ENCODE results near the gene KIN. TPM values are rescaled to one million over a fixed set of nuclear protein-coding genes. Genes with fewer than 3 reads are reported as not detected.

The KIN gene
- 4.6 and 11.0 TPM in 2 replicates for total RNA-seq (2014; rRNA removed; shearing (Covaris generic))

GRCh38 chr10:7787857-7788638 is at the start of gene KIN, which contains the start of gene ATP5F1C:
TSS of gene KIN (minus strand) at chr10:7787993. CDS start at chr10:7787933, 60 bp downstream.
TSS of gene ATP5F1C (plus strand) at chr10:7788177. CDS start at chr10:7788208, 31 bp downstream.

GRCh38 chr10:7818295-7819120 is 30.7 kb upstream of the KIN start, which contains the start of gene TAF3:
TSS of gene TAF3 (plus strand) at chr10:7818505. CDS start at chr10:7818710, 205 bp downstream.

GRCh38 chr10:7703140-7703539 is 84.7 kb downstream of the KIN start, which contains the start of gene ITIH2:
TSS of gene ITIH2 (plus strand) at chr10:7703316. CDS start at chr10:7703435, 119 bp downstream.

Other genes starting within 250 kb of the KIN start
- 0.68 and 2.0 TPM in 2 replicates for gene ITIH5, start 121.0 kb downstream of the KIN start, total RNA-seq (2014; rRNA removed; shearing (Covaris generic))
- not detected in 2 replicates for gene ITIH2, start 84.7 kb downstream of the KIN start, total RNA-seq (2014; rRNA removed; shearing (Covaris generic))
- gene ATP5F1C, start 184 bp upstream of the KIN start, total RNA-seq (2014; rRNA removed; shearing (Covaris generic)) = 167 and 195 TPM in 2 replicates
- 2.2 and 2.7 TPM in 2 replicates for gene TAF3, start 30.5 kb upstream of the KIN start, total RNA-seq (2014; rRNA removed; shearing (Covaris generic))

Measured in A375 (cell line).